Natural killer cell (primary cell): ENCODE measurements around the gene LHX3. TPM values are rescaled to one million over a fixed set of nuclear protein-coding genes. Genes with fewer than 3 reads are reported as not detected.

Experiments
- ATAC-seq, 3 donors: fragments of 150-1000 bp in 2 of 3; fragments of 200-7000 bp in 1 of 3; cut with Tn5 transposase; 1 replicate in 1 of 3; 2 replicates in 2 of 3; pipeline ENCODE4 v1.10.0; 2021; ENCODE audit warnings: mild to moderate bottlenecking in 2 of 3, moderate library complexity in 2 of 3
- DNase-seq, 2 donors: peaks; one replicate each; pipeline versions ENCODE4 v3.0.0 to v3.0.0-alpha.2; 2013 to 2021; ENCODE audit warnings: mixed read lengths in 1 of 2
- H3K27ac ChIP-seq: one replicate; pipeline ENCODE4 v1.5.1; 2013; ENCODE audit warnings: mild to moderate bottlenecking, low read length
- H3K27me3 ChIP-seq: one replicate; pipeline ENCODE4 v1.6.1; 2013; ENCODE audit warnings: low read length; ENCODE audit not compliant: control insufficient read depth, insufficient read depth
- H3K36me3 ChIP-seq: one replicate; pipeline ENCODE4 v1.6.1; 2013; ENCODE audit warnings: low read length; ENCODE audit not compliant: control insufficient read depth, insufficient read depth
- H3K4me1 ChIP-seq: one replicate; pipeline ENCODE4 v1.6.1; 2013; ENCODE audit warnings: low read length; ENCODE audit not compliant: control insufficient read depth, insufficient read depth
- H3K4me3 ChIP-seq: one replicate; pipeline ENCODE4 v1.5.1; 2013; ENCODE audit warnings: low read length
- H3K9me3 ChIP-seq: one replicate; pipeline ENCODE4 v1.6.1; 2013; ENCODE audit warnings: low read length; ENCODE audit not compliant: control insufficient read depth, insufficient read depth
- H3K27ac Mint-ChIP-seq, 2 donors: one replicate each; pipeline ENCODE4 v1.8.0; 2022; ENCODE audit warnings: mild to moderate bottlenecking in 2 of 2, mixed read lengths in 2 of 2, moderate library complexity in 1 of 2
- H3K27me3 Mint-ChIP-seq, 2 donors: one replicate each; pipeline ENCODE4 v1.8.0; 2022; ENCODE audit warnings: low read depth in 2 of 2, mixed read lengths in 2 of 2
- H3K36me3 Mint-ChIP-seq: one replicate; pipeline ENCODE4 v1.8.0; 2022; ENCODE audit warnings: mixed read lengths
- H3K4me1 Mint-ChIP-seq, 2 donors: one replicate each; pipeline ENCODE4 v1.8.0; 2022; ENCODE audit warnings: mixed read lengths in 2 of 2
- H3K4me3 Mint-ChIP-seq: one replicate; pipeline ENCODE4 v1.8.0; 2022; ENCODE audit warnings: mild to moderate bottlenecking, moderate library complexity, mixed read lengths
- H3K9me3 Mint-ChIP-seq, 2 donors: one replicate each; pipeline ENCODE4 v1.8.0; 2022; ENCODE audit warnings: mixed read lengths in 2 of 2
- WGBS: methylation state at CpG from one replicate; pipeline ENCODE4 v1.1.7; 2013; ENCODE audit warnings: missing lambda C conversion rate; ENCODE audit not compliant: insufficient coverage; 5-methylcytosine and 5-hydroxymethylcytosine counted together
- intact Hi-C: fragments of 100-400 bp; cut with micrococcal nuclease; formaldehyde crosslinking; loops from one replicate; pipeline ENCODE4 v1.14.2; 2022
- total RNA-seq, 4 donors: library from RNA; stranded (reverse); fragments of 120-200 nt in 1 of 4; gene quantifications; one replicate each; pipeline versions ENCODE4 v1.2.3 to v1.2.4, GENCODE V29; 2013 to 2022
- TF ChIP-seq, protein P1 (sequence below): fragments of 200-600 bp; IDR thresholded peaks from one replicate; pipeline ENCODE4 v1.8.0; 2022; ENCODE audit warnings: antibody characterized with exemption

Gene LHX3
- total RNA-seq, 3 donors from 2014 or later (not counting 1 experiment from before 2014, with no cell fraction given) = 0.38 TPM; not detected in 2

DNA sequence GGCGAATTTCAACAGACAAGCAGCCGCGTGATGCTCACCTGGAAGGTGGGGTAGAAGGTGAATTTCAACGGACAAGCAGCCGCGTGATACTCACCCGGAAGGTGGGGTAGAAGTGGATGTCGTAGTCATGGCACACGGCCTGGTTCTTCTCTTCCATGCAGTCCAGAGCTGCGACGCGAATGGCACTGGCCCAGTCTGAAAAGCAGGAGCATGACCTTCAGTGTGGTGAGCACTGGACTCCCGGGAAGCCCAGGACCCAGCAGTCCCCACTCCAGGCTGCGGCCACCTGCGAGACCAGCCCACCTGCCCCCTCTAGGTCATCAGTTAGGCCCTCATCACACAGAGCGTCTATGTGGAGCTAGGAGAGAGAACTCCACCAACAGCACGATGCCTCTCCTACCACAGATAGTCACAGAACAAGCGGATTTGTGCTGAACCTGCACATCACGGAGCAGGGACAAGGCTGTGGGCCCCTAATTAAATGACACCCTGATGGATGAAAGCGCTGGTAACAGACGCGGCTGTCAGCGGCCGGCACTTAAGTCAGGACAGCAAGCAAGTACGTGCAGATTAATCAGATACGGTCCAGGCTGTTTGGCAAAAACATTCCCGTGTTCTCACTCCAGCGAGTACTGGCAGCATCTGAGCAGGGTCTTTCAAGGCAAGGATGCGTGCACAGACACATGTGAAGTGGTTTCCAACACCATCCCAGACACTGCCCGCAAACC, 21.9 kb upstream of the LHX3 start:
- TF ChIP-seq, protein P1, sequence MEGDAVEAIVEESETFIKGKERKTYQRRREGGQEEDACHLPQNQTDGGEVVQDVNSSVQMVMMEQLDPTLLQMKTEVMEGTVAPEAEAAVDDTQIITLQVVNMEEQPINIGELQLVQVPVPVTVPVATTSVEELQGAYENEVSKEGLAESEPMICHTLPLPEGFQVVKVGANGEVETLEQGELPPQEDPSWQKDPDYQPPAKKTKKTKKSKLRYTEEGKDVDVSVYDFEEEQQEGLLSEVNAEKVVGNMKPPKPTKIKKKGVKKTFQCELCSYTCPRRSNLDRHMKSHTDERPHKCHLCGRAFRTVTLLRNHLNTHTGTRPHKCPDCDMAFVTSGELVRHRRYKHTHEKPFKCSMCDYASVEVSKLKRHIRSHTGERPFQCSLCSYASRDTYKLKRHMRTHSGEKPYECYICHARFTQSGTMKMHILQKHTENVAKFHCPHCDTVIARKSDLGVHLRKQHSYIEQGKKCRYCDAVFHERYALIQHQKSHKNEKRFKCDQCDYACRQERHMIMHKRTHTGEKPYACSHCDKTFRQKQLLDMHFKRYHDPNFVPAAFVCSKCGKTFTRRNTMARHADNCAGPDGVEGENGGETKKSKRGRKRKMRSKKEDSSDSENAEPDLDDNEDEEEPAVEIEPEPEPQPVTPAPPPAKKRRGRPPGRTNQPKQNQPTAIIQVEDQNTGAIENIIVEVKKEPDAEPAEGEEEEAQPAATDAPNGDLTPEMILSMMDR = no peak
- Histone ChIP-seq H3K27me3 (no peaks in the 10 kb centered on the region), H3K4me3 (no peak overlapping the region), H3K36me3 (peaks cover 19% of the 10 kb centered on the region), H3K27ac (peak overlapping the region; percentile 87), H3K4me1 (peaks cover 32% of the 10 kb centered on the region), H3K9me3 (no peaks in the 10 kb centered on the region)
- DNase-seq (no peak), ATAC-seq (no peak)
- Mint-ChIP-seq H3K9me3 (no peaks in the 10 kb centered on the region), H3K36me3 (no peaks in the 10 kb centered on the region), H3K27me3 (no peaks in the 10 kb centered on the region), H3K27ac (no peak overlapping the region), H3K4me1 (peaks cover 19 to 20% of the 10 kb centered on the region in 2 donors), H3K4me3 (no peak overlapping the region)
- WGBS = 95% methylated on average over 30 of the region's 30 CpGs
- intact Hi-C loops = no loop called here

DNA sequence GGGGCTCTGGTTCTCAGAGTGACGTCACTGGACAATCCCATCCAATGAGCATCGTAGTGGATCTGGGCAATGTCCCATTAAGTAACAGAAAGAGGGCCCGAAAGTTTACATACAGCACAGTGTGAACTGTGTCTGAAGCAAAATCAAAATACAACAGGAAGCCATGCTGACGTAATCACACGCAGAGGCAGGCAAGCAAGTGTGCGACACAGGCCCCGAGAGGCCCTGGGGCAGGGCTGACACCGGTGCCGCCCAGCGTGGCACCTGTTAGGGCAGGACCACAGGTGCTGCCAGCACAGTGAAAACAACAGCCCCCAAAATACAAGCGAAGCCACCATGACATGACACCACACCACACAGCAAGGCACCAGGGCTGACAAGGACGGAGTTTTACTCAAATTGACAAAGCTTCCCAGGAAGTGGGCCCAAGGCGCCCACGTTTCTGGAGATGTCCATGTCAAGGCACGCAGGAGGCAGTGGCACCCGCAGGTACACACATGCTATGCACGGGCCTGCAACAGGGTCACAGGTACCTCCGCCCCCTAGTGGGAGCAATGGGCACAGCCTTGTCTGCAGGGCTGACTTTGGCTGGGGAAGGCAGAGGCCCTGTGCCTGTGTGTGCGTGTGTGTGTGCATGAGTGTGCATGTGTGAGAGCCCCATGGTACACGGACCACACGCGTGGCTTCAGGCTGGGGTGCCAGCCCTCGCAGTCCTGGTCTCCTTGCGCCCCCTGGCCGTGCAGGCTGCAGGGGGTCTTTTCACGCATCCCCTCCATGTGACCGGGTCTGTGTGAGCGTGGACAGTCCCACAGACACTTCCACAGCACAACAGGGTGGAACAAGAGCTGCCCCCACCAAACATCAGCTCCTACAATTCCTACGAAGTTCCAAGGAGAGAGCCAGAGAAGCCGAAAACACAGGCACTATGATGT, 21.1 kb upstream of the LHX3 start:
- no peaks in the 10 kb centered on the region for H3K9me3 ChIP-seq
- H3K4me3 ChIP-seq = no peak overlapping the region
- TF ChIP-seq, protein P1 = peak; percentile 74
- Mint-ChIP-seq H3K27ac (peak overlapping the region; percentile 47 to 78), H3K9me3 (no peaks in the 10 kb centered on the region), H3K4me3 (peak overlapping the region; percentile 18), H3K27me3 (no peaks in the 10 kb centered on the region), H3K4me1 (peaks cover 17 to 20% of the 10 kb centered on the region in 2 donors), H3K36me3 (no peaks in the 10 kb centered on the region)
- peak overlapping the region; percentile 87 for H3K27ac ChIP-seq
- DNase-seq (peak; percentile 39 to 80), ATAC-seq (peak; percentile 75 to 88 (median 79))
- peaks cover 27% of the 10 kb centered on the region for H3K36me3 ChIP-seq
- H3K27me3 ChIP-seq = no peaks in the 10 kb centered on the region
- 77% methylated on average over 30 of the region's 30 CpGs for WGBS
- intact Hi-C loops = no loop called here
- peaks cover 27% of the 10 kb centered on the region for H3K4me1 ChIP-seq

DNA sequence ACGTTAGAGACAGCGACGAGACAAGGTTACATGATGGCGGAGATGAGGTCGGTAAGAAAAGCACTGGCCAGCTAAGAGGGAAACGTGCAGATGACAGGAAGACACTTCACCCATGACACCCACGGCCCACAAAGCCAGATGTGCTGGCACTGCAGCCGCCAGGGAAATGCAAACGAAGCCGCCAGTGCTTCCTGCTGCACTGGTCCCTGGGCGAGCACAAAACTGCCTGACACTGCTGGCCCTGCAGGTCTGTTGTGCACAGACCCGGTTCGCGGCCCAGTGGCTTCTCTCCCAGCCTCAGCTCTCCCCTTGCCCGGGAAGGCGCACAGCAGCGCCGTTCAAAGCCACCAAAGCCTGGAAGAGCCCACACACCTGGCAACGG, 20.4 kb upstream of the LHX3 start:
- TF ChIP-seq, protein P1 = no peak
- ATAC-seq = peak; percentile 48 to 68 (median 63)
- Mint-ChIP-seq H3K9me3 (no peaks in the 10 kb centered on the region), H3K27me3 (no peaks in the 10 kb centered on the region), H3K4me1 (peaks cover 13 to 16% of the 10 kb centered on the region in 2 donors), H3K36me3 (no peaks in the 10 kb centered on the region), H3K4me3 (peak overlapping the region; percentile 48), H3K27ac (peak overlapping the region; percentile 47 to 78)
- H3K36me3 ChIP-seq = peaks cover 28% of the 10 kb centered on the region
- no peaks in the 10 kb centered on the region for H3K27me3 ChIP-seq
- 67% methylated on average over 19 of the region's 19 CpGs for WGBS
- intact Hi-C loops = no loop called here
- peak overlapping the region; percentile 87 for H3K27ac ChIP-seq
- no peak overlapping the region for H3K4me3 ChIP-seq
- peaks cover 27% of the 10 kb centered on the region for H3K4me1 ChIP-seq
- no peaks in the 10 kb centered on the region for H3K9me3 ChIP-seq
- DNase-seq = peak in 1 of 2 donors; percentile 60
